ENCODE data around the gene COL5A3.
"Not testable (repeated sequence)": the region's sequence is repeated elsewhere in the genome, so short reads cannot be mapped to it uniquely, and the experiment has no call there.

COL5A3 gene

DNA sequence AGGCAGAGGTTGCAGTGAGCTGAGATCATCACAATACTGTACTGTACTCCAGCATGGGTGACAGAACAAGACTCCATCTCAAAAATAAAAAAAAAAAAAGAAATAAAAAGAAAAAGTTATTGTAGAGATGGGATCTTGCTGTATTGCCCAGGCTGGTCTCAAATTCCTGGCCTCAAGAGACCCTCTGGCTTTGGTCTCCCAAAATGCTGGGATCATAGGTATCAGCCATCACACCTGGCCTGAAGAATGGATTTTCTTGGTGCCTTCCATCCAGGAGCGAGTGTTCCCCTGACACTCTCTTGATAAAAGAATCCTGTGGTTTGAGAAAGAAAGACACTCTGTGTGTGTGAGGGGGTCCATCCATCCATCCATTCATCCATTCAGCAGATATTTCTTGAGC lies 78.7 kb downstream of the COL5A3 start:
- TF ChIP-seq, protein P1, sequence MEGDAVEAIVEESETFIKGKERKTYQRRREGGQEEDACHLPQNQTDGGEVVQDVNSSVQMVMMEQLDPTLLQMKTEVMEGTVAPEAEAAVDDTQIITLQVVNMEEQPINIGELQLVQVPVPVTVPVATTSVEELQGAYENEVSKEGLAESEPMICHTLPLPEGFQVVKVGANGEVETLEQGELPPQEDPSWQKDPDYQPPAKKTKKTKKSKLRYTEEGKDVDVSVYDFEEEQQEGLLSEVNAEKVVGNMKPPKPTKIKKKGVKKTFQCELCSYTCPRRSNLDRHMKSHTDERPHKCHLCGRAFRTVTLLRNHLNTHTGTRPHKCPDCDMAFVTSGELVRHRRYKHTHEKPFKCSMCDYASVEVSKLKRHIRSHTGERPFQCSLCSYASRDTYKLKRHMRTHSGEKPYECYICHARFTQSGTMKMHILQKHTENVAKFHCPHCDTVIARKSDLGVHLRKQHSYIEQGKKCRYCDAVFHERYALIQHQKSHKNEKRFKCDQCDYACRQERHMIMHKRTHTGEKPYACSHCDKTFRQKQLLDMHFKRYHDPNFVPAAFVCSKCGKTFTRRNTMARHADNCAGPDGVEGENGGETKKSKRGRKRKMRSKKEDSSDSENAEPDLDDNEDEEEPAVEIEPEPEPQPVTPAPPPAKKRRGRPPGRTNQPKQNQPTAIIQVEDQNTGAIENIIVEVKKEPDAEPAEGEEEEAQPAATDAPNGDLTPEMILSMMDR (IDR thresholded peaks at IDR 0.05; ENCODE audit: borderline replicate concordance, control extremely low read depth, extremely low read depth, insufficient read depth, missing control alignments) = no peak

DNA sequence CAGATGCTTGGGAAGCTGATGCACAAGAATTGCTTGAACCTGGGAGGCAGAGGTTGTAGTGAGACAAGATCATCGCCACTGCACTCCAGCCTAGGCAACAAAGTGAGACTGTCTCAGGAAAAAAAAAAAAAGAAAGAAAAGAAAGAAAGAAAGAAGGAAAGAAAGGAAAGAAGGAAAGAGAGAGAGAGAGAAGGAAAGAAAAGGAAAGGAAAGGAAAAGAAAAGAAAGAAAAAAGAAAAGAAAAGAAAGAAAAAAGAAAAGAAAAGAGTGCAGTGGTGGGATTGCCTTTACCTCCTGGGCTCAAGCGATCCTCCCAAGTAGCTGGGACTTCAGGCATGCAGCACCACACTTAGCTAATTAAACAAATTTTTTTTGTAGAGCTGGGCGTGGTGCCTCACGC lies 86.9 kb downstream of the COL5A3 start:
- in situ Hi-C loops (cut with MboI; ENCODE audit: low sequenced_read_pairs, unreplicated experiment) = no loop called here
- DNase-seq (ENCODE audit: low spot score) = no peak
- TF ChIP-seq, protein P1 (IDR thresholded peaks at IDR 0.05; ENCODE audit: borderline replicate concordance, control extremely low read depth, extremely low read depth, insufficient read depth, missing control alignments) = no peak

More for the DNA sequence above, 78.7 kb downstream of the COL5A3 start:
- in situ Hi-C loops (cut with MboI; ENCODE audit: low sequenced_read_pairs, unreplicated experiment) = loop anchor here (10.0 to 25.0 kb wide), 3 partner anchors 93 to 456 kb away; partner anchors contain the start of genes S1PR2 and TYK2
- DNase-seq (ENCODE audit: low spot score) = no peak

DNA sequence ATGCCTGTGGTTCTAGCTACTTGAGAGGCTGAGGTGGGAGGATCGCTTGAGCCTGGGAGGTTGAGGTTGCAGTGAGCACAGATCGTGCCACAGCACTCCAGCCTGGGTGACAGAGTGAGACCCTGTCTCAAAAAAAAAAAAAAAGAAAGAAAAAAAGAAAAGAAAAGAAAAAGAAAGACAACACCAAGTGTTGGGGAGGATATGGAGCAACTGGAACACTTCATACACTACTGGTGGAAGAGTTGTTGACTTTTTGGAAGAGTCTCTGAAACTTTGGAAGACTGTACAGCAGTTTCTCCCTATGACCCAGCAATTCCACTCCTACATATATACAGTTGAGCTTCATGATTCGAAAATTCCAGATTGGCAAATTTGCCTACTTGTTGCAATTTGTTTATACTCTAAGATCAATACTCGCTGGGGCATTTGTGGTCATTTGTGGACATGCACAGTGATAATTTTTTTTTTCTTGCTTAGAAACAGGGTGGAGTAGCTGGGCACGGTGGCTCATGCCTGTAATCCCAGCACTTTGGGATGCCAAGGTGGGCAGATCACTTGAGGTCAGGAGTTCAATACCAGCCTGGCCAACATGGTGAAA lies 87.4 kb downstream of the COL5A3 start:
- DNase-seq (ENCODE audit: low spot score); in situ Hi-C loops (cut with MboI; ENCODE audit: low sequenced_read_pairs, unreplicated experiment): not testable (repeated sequence)

DNA sequence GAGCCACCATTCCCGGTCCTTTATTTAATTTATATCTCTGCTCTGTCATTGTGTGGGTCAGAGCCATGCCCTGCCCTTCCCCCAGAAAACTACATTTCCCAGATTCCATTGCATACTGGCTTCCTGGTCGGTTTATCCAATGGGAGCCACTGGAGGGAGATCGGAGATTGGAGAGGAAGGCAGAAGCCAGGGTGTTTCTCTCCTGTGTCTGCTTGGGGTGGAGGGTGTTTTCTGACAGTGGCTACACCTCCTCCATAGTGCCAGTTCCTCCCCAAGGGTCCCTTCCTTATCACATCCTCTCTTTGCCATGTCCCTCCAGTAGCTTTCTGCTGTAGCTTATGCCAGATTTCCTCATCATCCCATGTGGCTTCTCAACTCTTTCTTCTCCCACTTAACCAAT lies 93.0 kb downstream of the COL5A3 start:
- no peak for DNase-seq (ENCODE audit: low spot score)
- TF ChIP-seq, protein P1 (IDR thresholded peaks at IDR 0.05; ENCODE audit: borderline replicate concordance, control extremely low read depth, extremely low read depth, insufficient read depth, missing control alignments) = no peak
- in situ Hi-C loops (cut with MboI; ENCODE audit: low sequenced_read_pairs, unreplicated experiment) = no loop called here

DNA sequence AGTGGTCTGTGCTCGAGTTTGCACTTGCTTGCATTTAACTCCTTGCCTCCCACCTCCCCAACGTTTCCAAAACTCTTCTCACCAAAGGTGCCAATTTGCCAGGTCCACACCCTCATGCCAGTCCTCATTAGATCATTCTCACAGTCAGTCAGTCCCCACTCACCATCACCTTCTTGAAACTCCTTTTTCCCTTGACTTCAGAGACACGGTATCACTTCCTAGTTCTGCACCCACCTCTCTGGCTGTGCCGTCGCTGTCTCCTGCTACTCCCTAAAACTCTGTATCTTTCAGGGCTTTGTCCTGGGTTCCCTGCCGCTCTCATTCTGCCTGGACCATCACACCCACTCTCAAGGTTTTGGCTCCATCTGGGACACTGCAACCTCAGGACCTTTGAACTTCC lies 93.6 kb downstream of the COL5A3 start:
- DNase-seq (ENCODE audit: low spot score) = no peak
- in situ Hi-C loops (cut with MboI; ENCODE audit: low sequenced_read_pairs, unreplicated experiment) = no loop called here

DNA sequence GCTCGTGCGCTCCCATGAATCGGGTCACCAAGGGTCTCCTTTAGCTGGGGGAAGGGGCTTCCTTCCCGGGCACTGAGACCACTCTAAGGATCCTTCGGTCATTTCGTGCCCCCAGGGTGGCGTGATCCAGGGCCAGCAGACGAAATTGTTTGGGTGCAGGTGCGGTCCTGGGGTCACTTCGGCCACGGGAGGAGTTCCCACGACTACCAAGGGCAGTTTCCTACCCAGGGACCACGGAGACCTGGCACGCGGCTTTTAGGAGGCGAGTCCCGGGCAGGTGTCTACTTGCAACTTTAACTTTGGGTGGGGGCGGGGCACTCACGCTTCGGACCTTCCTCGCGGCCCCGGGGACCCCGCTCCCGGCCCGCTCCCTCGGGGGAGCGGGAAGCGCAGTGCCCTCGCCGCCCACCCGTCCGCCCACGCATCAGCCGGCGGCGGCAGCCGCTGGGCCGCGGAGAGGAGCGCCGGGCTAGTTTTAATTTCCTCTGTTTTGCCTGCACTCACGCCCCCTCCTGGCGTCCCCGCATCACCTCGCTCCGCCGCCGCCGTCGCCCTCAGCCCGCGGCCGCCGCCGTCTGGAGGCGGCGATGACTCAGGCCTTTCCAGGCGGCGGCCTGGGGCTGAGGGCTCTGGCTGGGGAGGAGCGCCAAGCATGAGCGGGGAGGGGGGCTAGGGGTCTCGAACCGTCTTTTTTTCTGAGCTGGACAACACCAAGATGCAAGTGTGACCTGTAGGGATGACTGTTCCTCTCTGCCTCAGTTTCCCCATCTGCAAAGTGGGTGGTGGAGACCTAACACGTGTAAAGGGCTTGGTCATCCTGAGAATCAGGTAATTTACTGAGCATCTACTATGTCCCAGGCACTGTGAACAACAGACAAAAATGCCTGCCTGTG lies 95.7 kb downstream of the COL5A3 start:
- DNase-seq (ENCODE audit: low spot score) = peak; percentile 90
- TF ChIP-seq, protein P1 (IDR thresholded peaks at IDR 0.05; ENCODE audit: borderline replicate concordance, control extremely low read depth, extremely low read depth, insufficient read depth, missing control alignments) = peak; percentile 64
- in situ Hi-C loops (cut with MboI; ENCODE audit: low sequenced_read_pairs, unreplicated experiment) = no loop called here

More for the DNA sequence above, 93.6 kb downstream of the COL5A3 start:
- TF ChIP-seq, protein P1 (IDR thresholded peaks at IDR 0.05; ENCODE audit: borderline replicate concordance, control extremely low read depth, extremely low read depth, insufficient read depth, missing control alignments) = no peak

DNA sequence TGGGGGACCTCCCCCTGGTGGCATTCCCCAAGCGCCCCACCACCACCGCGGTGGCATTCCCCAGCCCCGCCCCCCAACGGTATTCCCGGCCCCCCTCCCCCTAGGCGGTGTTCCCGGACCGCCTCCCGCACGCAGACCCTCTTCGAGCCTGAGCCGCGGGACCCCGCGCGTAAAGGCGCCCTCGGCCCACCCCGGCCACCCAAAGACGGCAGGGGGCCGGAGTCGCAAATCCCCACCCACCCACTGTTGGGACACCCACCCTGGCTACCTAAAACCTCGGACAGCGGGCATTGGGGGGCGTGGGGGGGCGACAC lies 96.3 kb downstream of the COL5A3 start:
- in situ Hi-C loops (cut with MboI; ENCODE audit: low sequenced_read_pairs, unreplicated experiment) = no loop called here
- no peak for DNase-seq (ENCODE audit: low spot score)
- TF ChIP-seq, protein P1 (IDR thresholded peaks at IDR 0.05; ENCODE audit: borderline replicate concordance, control extremely low read depth, extremely low read depth, insufficient read depth, missing control alignments) = no peak
